Spleen (tissue), 7 donors: ENCODE results near the gene ACLY.

Experiments used
- CTCF ChIP-seq, 11 experiments: fragments of 200-600 bp in 7 of 11; fragments of 450-650 bp in 4 of 11; sonication (generic) in 4 of 11; IDR thresholded peaks in 8 of 11; conservative IDR thresholded peaks in 3 of 11; 1 replicate in 7 of 11; 2 replicates in 4 of 11; pipeline versions ENCODE4 v1.4.0 to v1.8.0; 2016 to 2021; ENCODE audit warnings: antibody characterized with exemption in 11 of 11, inconsistent platforms in 4 of 11, mild to moderate bottlenecking in 1 of 11
- POLR2A ChIP-seq, 3 donors: fragments of 450-650 bp; IDR thresholded peaks; one replicate each; pipeline ENCODE4 v1.5.1; 2017; ENCODE audit warnings: antibody characterized with exemption in 3 of 3, mild to moderate bottlenecking in 1 of 3
- POLR2AphosphoS5 ChIP-seq, 3 donors: sonication (generic); formaldehyde crosslinking; IDR thresholded peaks; one replicate each; pipeline ENCODE4 v1.5.1; 2017; ENCODE audit warnings: antibody characterized with exemption in 3 of 3
- donor health status: DM: no; HTN: no; CAD: no; lungs with moderate emphysema.
- donor health status: DM: no; HTN: no; CAD: no.
- donor health status: DM: no; HTN: no; CAD: no.

- TF ChIP-seq CTCF (IDR thresholded peaks at IDR 0.05 in 8 of 11, conservative IDR thresholded peaks at IDR 0.05 in 3 of 11) (peak in 1 of 11 experiments; percentile 16), POLR2AphosphoS5 (IDR thresholded peaks at IDR 0.05) (peak in 2 of 3 donors; percentile 48 to 49), POLR2A (IDR thresholded peaks at IDR 0.05) (no peak)
Observed at GRCh38 chr17:41917679-41918313, 955 bp downstream of the ACLY start.
